Measurements from ENCODE around the gene HSD17B11.
"Not testable (repeated sequence)": the region's sequence is repeated elsewhere in the genome, so short reads cannot be mapped to it uniquely, and the experiment has no call there.

HSD17B11 gene

DNA sequence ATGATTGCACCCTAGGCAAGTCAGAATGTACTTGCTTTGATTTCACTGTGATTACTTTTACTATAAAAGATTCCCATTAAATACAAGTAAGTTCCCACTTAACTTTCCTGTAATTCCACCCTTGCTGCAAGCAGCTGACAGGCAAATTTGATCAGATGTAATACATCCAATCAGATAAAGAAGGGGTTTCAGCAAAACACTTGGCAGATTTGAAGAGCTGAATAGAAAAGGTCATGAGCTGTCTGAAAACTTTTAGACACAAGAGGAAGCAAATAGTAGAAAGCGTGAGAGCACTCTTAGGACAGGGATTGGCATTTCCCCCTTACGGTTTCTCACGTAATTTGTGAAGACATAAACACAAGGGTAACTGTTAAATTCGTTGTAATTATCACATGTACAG, 91.1 kb downstream of the HSD17B11 start:
- no peak for DNase-seq

DNA sequence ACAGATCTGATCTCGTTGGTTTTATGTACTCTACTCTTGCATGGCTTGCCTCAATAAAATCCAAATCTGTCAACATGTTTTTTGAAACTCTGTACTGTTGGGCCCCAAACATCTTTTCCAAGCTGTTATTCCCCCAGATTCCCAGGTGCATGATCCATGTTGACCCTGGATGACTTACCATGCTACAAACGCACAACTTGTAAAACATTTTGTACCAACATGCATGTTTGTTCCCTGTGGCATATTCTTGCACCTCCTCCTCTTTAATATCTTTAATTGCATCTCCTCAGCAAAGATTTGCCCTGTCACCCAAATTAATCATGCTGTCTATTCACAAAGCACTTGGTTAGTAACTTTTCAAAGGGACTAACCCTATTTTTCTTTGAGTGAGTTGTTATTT, 92.6 kb downstream of the HSD17B11 start:
- no peak for DNase-seq

DNA sequence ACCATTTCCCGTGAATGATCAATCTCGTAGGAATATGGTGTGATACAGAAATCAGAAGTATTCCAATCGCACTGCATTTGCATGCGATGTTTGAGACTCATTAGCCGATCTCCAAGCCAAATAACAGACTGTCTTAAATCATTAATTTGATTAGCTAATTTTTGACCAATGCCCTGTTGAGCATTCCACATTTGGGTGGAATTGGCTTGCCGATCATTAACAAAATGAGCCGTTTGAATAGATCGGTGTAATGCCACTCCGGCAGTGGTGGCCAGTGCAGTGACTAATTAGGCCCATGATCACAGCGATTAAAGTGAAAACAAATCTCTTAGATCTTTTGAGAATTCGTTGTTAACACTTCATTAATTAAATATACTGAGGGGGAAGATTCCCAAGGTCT, 96.1 kb downstream of the HSD17B11 start:
- not testable (repeated sequence) for DNase-seq

DNA sequence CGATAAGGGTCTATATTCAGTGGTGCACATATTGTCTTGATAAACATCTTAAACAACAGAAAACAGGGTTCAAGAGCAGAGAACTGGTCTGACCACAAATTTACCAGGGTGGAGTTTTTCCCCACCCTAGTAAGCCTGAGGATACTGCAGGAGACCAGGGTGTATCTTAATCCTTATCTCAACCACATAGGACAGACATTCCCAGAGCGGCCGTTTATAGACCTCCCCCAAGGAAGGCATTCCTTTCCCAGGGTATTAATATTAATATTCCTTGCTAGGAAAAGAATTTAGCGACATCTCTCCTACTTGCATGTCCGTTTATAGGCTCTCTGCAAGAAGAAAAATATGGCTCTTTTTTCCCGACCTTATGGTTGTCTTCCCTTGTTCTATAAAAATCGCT, 97.1 kb downstream of the HSD17B11 start:
- not testable (repeated sequence) for DNase-seq

DNA sequence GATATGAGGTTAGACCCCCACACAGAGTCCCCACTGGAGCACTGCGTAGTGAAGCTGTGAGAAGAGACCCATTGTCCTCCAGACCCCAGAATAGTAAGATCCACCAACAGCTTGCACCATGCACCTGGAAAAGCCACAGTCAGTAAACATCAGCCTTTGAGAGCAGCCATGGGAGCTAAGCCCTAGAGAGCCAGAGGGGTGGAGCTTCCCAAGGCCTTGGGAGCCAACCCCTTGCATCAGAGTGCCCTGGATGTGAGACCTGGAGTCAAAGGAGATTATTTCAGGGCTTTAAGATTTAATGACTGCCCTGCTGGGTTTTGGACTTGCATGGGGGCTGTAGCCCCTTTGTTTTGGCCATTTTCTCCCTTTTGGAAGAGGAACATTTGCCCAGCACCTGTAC, 104.0 kb downstream of the HSD17B11 start:
- DNase-seq = no peak

Measured in NCI-H2107 (cell line).